HAP-1 (cell line): ENCODE results near the gene CASKIN1.
"Not testable (repeated sequence)": the region's sequence is repeated elsewhere in the genome, so short reads cannot be mapped to it uniquely, and the experiment has no call there.

Experiments used
- DNase-seq, 2 experiments: peaks; one replicate each; pipeline ENCODE4 v3.0.0-alpha.2; 2016 to 2020; ENCODE audit warnings: low spot score in 2 of 2
- H3K27me3 ChIP-seq: fragments of 250-450 bp; sonication (Bioruptor Pico); 2 replicates; pipeline ENCODE4 v1.5.1; 2020; ENCODE audit warnings: low read depth, mild to moderate bottlenecking, moderate library complexity
- H3K36me3 ChIP-seq: fragments of 250-450 bp; sonication (Bioruptor Pico); replicated peaks from 2 replicates; pipeline ENCODE4 v1.5.1; 2020; ENCODE audit warnings: mild to moderate bottlenecking
- H3K4me1 ChIP-seq: fragments of 250-450 bp; sonication (Bioruptor Pico); 2 replicates; pipeline ENCODE4 v1.5.1; 2020; ENCODE audit warnings: mild to moderate bottlenecking
- H3K4me3 ChIP-seq: fragments of 250-450 bp; sonication (Bioruptor Pico); 2 replicates; pipeline ENCODE4 v1.5.1; 2020; ENCODE audit warnings: mild to moderate bottlenecking, moderate library complexity
- H3K9me3 ChIP-seq: fragments of 250-450 bp; sonication (Bioruptor Pico); 2 replicates; pipeline ENCODE4 v1.5.1; 2020; ENCODE audit warnings: mild to moderate bottlenecking, moderate library complexity
- in situ Hi-C: fragments of 300-500 bp; cut with MboI; formaldehyde crosslinking; loops from 3 replicates; pipeline ENCODE4 v1.14.3; 2020; ENCODE audit warnings: low sequenced_read_pairs, inconsistent platforms, mixed read lengths

The CASKIN1 gene

DNA sequence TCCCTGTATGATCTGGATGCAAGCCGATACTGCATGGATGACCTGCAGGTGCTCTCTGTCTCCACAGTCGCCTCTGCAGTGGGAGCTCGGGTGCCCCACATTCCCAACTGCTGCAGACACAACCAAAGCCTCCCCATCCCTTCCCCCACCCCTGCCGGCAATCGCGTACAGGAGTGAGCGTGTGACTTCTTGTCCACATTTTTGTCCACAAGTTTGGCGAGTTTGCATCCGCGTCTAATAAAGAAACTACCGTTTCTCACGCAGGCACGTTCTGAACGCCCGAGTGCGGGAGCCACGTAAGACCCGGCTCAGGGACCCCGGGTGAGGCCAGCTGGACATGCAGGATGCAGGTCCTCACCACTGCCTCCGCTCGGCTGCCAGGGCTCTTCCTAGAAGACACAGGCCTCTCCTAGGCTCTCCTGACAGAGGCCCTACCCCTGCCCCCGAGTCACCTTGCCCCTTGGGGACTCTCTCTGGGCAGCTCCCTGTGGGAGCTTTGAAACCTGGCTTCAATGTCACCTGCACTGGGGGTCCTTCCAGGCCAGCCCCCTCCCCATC lies 66.4 kb downstream of the CASKIN1 start:
- H3K4me3 ChIP-seq, H3K36me3 ChIP-seq, DNase-seq, in situ Hi-C loops, H3K9me3 ChIP-seq, H3K27me3 ChIP-seq, H3K4me1 ChIP-seq: not testable (repeated sequence)

DNA sequence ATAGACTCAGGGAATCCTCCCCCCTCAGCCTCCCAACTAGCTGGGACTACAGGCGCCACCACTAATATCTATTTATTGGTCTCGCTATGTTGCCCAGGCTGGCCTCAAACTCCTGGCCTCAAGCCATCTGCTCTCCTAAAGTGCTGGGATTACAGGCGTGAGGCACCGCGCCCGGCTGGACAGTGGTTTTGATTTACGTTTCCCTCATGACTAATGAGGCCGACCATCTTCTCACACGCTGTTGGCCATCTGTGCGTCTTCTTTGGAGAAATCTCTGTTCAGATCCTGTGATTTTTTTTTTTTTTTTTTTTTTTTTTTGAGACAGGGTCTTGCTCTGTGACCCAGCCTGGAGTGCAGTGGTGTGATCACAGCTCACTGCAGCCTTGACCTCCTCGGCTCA lies 67.2 kb downstream of the CASKIN1 start:
- H3K27me3 ChIP-seq, H3K36me3 ChIP-seq, H3K4me3 ChIP-seq, H3K9me3 ChIP-seq, H3K4me1 ChIP-seq, in situ Hi-C loops, DNase-seq: not testable (repeated sequence)

DNA sequence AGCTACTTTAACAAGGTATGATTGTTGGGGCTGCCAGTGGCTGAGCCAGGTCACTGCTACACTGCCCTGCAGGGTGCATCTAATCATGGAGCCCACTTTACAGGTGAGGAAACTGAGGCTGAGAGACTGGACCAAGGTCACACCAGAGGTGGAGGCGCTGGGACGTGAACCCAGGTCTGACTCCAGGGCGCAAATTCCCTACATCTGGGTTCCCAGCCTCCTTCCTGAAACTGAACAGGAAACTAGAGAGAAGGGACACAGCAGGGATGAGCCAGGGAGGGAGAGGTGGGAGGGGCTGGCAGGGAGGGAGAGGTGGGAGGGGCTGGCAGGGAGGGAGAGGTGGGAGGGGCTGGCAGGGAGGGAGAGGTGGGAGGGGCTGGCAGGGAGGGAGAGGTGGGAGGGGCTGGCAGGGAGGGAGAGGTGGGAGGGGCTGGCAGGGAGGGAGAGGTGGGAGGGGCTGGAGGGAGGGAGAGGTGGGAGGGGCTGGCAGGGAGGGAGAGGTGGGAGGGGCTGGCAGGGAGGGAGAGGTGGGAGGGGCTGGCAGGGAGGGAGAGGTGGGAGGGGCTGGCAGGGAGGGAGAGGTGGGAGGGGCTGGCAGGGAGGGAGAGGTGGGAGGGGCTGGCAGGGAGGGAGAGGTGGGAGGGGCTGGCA lies 68.7 kb downstream of the CASKIN1 start:
- H3K9me3 ChIP-seq, H3K36me3 ChIP-seq, H3K4me3 ChIP-seq, H3K27me3 ChIP-seq, in situ Hi-C loops, H3K4me1 ChIP-seq: not testable (repeated sequence)
- DNase-seq, result peak in 1 of 2 experiments; percentile 57
